ENCODE measurements around the gene PDILT. TPM values are rescaled to one million over a fixed set of nuclear protein-coding genes. Genes with fewer than 3 reads are reported as not detected.

Gene PDILT
- total and polyA plus RNA-seq, 2 of the 8 experiments (the other 6 are each of a cell fraction or from before 2014, with no cell fraction given) = not detected

GRCh38 chr16:20318006-20318405, 86.5 kb downstream of the PDILT start:
- Histone ChIP-seq H3K79me2 (ENCODE audit: control insufficient read depth in 1 of 2, insufficient read depth in 2 of 2, low read length in 2 of 2) (no peaks in the 10 kb centered on the region), H2BK120ac (replicated peaks; ENCODE audit: low read depth, low read length) (no peak overlapping the region), H2AFZ (ENCODE audit: low read length) (no peak overlapping the region), H3K4me1 (replicated peaks in 1 of 4; ENCODE audit: control insufficient read depth in 3 of 4, insufficient read depth in 4 of 4, low read length in 3 of 4) (no peaks in the 10 kb centered on the region), H3K14ac (ENCODE audit: insufficient read length) (no peak overlapping the region), H2BK15ac (ENCODE audit: low read length) (no peak overlapping the region), H3K27ac (ENCODE audit: low read depth, low read length) (no peak overlapping the region), H4K5ac (ENCODE audit: insufficient read length, low read depth, low read length) (no peak overlapping the region), H2AK5ac (ENCODE audit: low read depth, low read length) (no peak overlapping the region), H4K8ac (ENCODE audit: extremely low read depth, insufficient read depth, low read length) (no peak overlapping the region), H2BK12ac (ENCODE audit: low read depth, low read length) (no peak overlapping the region), H2BK20ac (ENCODE audit: low read length) (no peak overlapping the region), H4K20me1 (replicated peaks in 1 of 2; ENCODE audit: control insufficient read depth in 1 of 2, insufficient read depth in 2 of 2, low read length in 2 of 2) (no peaks in the 10 kb centered on the region), H3K79me1 (ENCODE audit: low read depth, low read length) (no peaks in the 10 kb centered on the region), H3K4ac (replicated peaks; ENCODE audit: insufficient read length, low read depth, low read length) (no peak overlapping the region), H3K23ac (ENCODE audit: insufficient read length) (no peak overlapping the region), H3K9ac (replicated peaks in 1 of 4; ENCODE audit: extremely low read depth in 1 of 4, low read depth in 3 of 4, low read length in 3 of 4) (no peak overlapping the region), H3K27me3 (replicated peaks in 1 of 4; ENCODE audit: control insufficient read depth in 3 of 4, extremely low read depth in 1 of 4, insufficient read depth in 3 of 4, low read length in 3 of 4) (no peaks in the 10 kb centered on the region; a peak in 1 of 7 replicates), H4K91ac (replicated peaks; ENCODE audit: insufficient read length, low read length) (no peak overlapping the region), H2BK5ac (ENCODE audit: low read depth, low read length) (no peak overlapping the region), H3K56ac (replicated peaks; ENCODE audit: insufficient read length, low read depth, low read length) (no peak overlapping the region), H3K4me3 (ENCODE audit: extremely low read depth in 1 of 4, insufficient read depth in 2 of 4, low read depth in 3 of 4, low read length in 4 of 4) (no peak overlapping the region), H3K18ac (ENCODE audit: extremely low read depth, low read length) (no peak overlapping the region), H3K36me3 (ENCODE audit: control insufficient read depth in 2 of 4, insufficient read depth in 4 of 4, low read length in 3 of 4) (no peaks in the 10 kb centered on the region), H3K4me2 (ENCODE audit: insufficient read depth in 1 of 2, low read depth in 2 of 2, low read length in 2 of 2) (no peak overlapping the region), H3K23me2 (ENCODE audit: low read depth, low read length) (no peaks in the 10 kb centered on the region), H3K9me3 (ENCODE audit: insufficient read depth in 2 of 2, low read depth in 1 of 2, low read length in 1 of 2) (no peaks in the 10 kb centered on the region)
- FAIRE-seq (no peak), DNase-seq (ENCODE audit: low read depth in 1 of 2, low spot score in 2 of 2) (no peak)
- ChIA-PET CTCF (ENCODE audit: partially characterized antibody) (interaction anchor here (1.2 kb wide), 1 partner anchor 17 kb away, joined by 3 read pairs; no protein-coding TSS in a partner anchor), POLR2A (ENCODE audit: partially characterized antibody) (no interaction called here)
- no peak for TF ChIP-seq TBP (IDR thresholded peaks at IDR 0.05; ENCODE audit: low read depth, low read length)
- no peak for TF ChIP-seq ASH2L (IDR thresholded peaks at IDR 0.05; ENCODE audit: low read length)
- no peak for TF ChIP-seq RBBP5 (IDR thresholded peaks at IDR 0.05; ENCODE audit: borderline replicate concordance, low read depth, low read length)
- no peak for TF ChIP-seq CEBPB (IDR thresholded peaks at IDR 0.05; ENCODE audit: low read depth, low read length)
- no peak for TF ChIP-seq SIRT6 (IDR thresholded peaks at IDR 0.05; ENCODE audit: low read length)
- TF ChIP-seq SP1 (IDR thresholded peaks at IDR 0.05; ENCODE audit: low read depth, low read length) = no peak
- 89% methylated on average over 7 of the region's 7 CpGs; no CpG with 5 or more reads in 1 of the 2 experiments for WGBS, 2 experiments (ENCODE audit: extremely low coverage in 1 of 2, insufficient coverage in 1 of 2, insufficient read length in 1 of 2, insufficient replicate concordance in 2 of 2, low coverage in 1 of 2, low lambda C conversion rate in 2 of 2, missing lambda C conversion rate in 1 of 2)

Measured in H1 (cell line).